Ectodermal cell (in vitro differentiated cells): Measurements from ENCODE around the gene ACADSB.

Experiments used
- H3K27ac ChIP-seq: 2 replicates; pipeline ENCODE4 v1.7.0; 2013; ENCODE audit warnings: mild to moderate bottlenecking, low read depth, low read length; ENCODE audit not compliant: insufficient read depth, poor library complexity, severe bottlenecking
- H3K27me3 ChIP-seq: 2 replicates; pipeline ENCODE4 v1.7.0; 2013; ENCODE audit warnings: mild to moderate bottlenecking, low read length; ENCODE audit not compliant: insufficient read depth, control insufficient read depth, poor library complexity, severe bottlenecking
- H3K36me3 ChIP-seq: one replicate; pipeline ENCODE4 v1.7.0; 2013; ENCODE audit warnings: low read length; ENCODE audit not compliant: control insufficient read depth, insufficient read depth
- H3K4me1 ChIP-seq: one replicate; pipeline ENCODE4 v1.7.0; 2013; ENCODE audit warnings: low read length; ENCODE audit not compliant: control insufficient read depth, insufficient read depth
- H3K4me3 ChIP-seq: 2 replicates; pipeline ENCODE4 v1.7.0; 2013; ENCODE audit warnings: low read depth, low read length, control low read depth; ENCODE audit not compliant: insufficient read depth
- H3K9me3 ChIP-seq: 2 replicates; pipeline ENCODE4 v1.7.0; 2013; ENCODE audit warnings: mild to moderate bottlenecking, low read length, moderate library complexity; ENCODE audit not compliant: control insufficient read depth
- WGBS, 2 experiments: methylation state at CpG; one replicate each; pipeline ENCODE4 v1.1.7; 2013; ENCODE audit warnings: missing lambda C conversion rate in 2 of 2; 5-methylcytosine and 5-hydroxymethylcytosine counted together

Gene ACADSB

GRCh38 chr10:123017421-123018165, 8.8 kb downstream of the ACADSB start:
- Histone ChIP-seq H3K36me3 (no peaks in the 10 kb centered on the region), H3K27me3 (no peaks in the 10 kb centered on the region), H3K27ac (no peak overlapping the region), H3K9me3 (no peaks in the 10 kb centered on the region), H3K4me3 (no peak overlapping the region), H3K4me1 (no peaks in the 10 kb centered on the region)
- 54 to 61% methylated on average over 9 of the region's 9 CpGs for WGBS, 2 experiments

- no peak overlapping the region for H3K27ac ChIP-seq
- no peak overlapping the region for H3K4me3 ChIP-seq
- peaks cover 3% of the 10 kb centered on the region for H3K4me1 ChIP-seq
- H3K27me3 ChIP-seq: no peaks in the 10 kb centered on the region
- no peaks in the 10 kb centered on the region for H3K9me3 ChIP-seq
- no peaks in the 10 kb centered on the region for H3K36me3 ChIP-seq
- 89 to 92% methylated on average over 6 to 7 of the region's 7 CpGs for WGBS, 2 experiments
These were observed 9.7 kb downstream of the ACADSB start for GRCh38 chr10:123018531-123018930.

- Histone ChIP-seq H3K4me1 (peaks cover 7% of the 10 kb centered on the region), H3K9me3 (no peaks in the 10 kb centered on the region), H3K27me3 (no peaks in the 10 kb centered on the region), H3K4me3 (no peak overlapping the region), H3K27ac (no peak overlapping the region), H3K36me3 (no peaks in the 10 kb centered on the region)
- 63 to 90% methylated on average over 2 to 3 of the region's 3 CpGs for WGBS, 2 experiments
These were observed 10.5 kb downstream of the ACADSB start for GRCh38 chr10:123019264-123019663.

- no peak overlapping the region for H3K4me3 ChIP-seq
- no peaks in the 10 kb centered on the region for H3K9me3 ChIP-seq
- peaks cover 7% of the 10 kb centered on the region for H3K4me1 ChIP-seq
- WGBS, 2 experiments: 50 to 59% methylated on average over 1 of the region's 1 CpG
- no peaks in the 10 kb centered on the region for H3K27me3 ChIP-seq
- H3K36me3 ChIP-seq: no peaks in the 10 kb centered on the region
- H3K27ac ChIP-seq: no peak overlapping the region
These were observed 11.3 kb downstream of the ACADSB start for GRCh38 chr10:123019941-123020703.

GRCh38 chr10:123021517-123021916, 12.7 kb downstream of the ACADSB start:
- Histone ChIP-seq H3K36me3 (no peaks in the 10 kb centered on the region), H3K4me1 (peaks cover 7% of the 10 kb centered on the region), H3K9me3 (no peaks in the 10 kb centered on the region), H3K4me3 (no peak overlapping the region), H3K27ac (no peak overlapping the region), H3K27me3 (no peaks in the 10 kb centered on the region)
- 66 to 82% methylated on average over 3 of the region's 3 CpGs for WGBS, 2 experiments

GRCh38 chr10:123024540-123024939, 15.7 kb downstream of the ACADSB start:
- Histone ChIP-seq H3K9me3 (no peaks in the 10 kb centered on the region), H3K4me1 (peaks cover 7% of the 10 kb centered on the region), H3K27me3 (no peaks in the 10 kb centered on the region), H3K4me3 (no peak overlapping the region), H3K36me3 (no peaks in the 10 kb centered on the region), H3K27ac (no peak overlapping the region)
- 90 to 92% methylated on average over 2 of the region's 2 CpGs for WGBS, 2 experiments

- Histone ChIP-seq H3K9me3 (no peaks in the 10 kb centered on the region), H3K27me3 (no peaks in the 10 kb centered on the region), H3K27ac (no peak overlapping the region), H3K4me3 (no peak overlapping the region), H3K36me3 (no peaks in the 10 kb centered on the region), H3K4me1 (peaks cover 7% of the 10 kb centered on the region)
- WGBS, 2 experiments: 50% methylated on average over 1 of the region's 1 CpG; no CpG with 5 or more reads in 1 of the 2 experiments
These were observed 17.5 kb downstream of the ACADSB start for GRCh38 chr10:123026302-123026701.

- H3K27me3 ChIP-seq: no peaks in the 10 kb centered on the region
- H3K36me3 ChIP-seq: no peaks in the 10 kb centered on the region
- no peaks in the 10 kb centered on the region for H3K9me3 ChIP-seq
- no peak overlapping the region for H3K27ac ChIP-seq
- H3K4me1 ChIP-seq: peaks cover 7% of the 10 kb centered on the region
- no peak overlapping the region for H3K4me3 ChIP-seq
These were observed 19.1 kb downstream of the ACADSB start for GRCh38 chr10:123027861-123028260.

GRCh38 chr10:123031124-123031523, 22.3 kb downstream of the ACADSB start:
- Histone ChIP-seq H3K4me1 (no peaks in the 10 kb centered on the region), H3K27ac (no peak overlapping the region), H3K4me3 (no peak overlapping the region), H3K36me3 (no peaks in the 10 kb centered on the region), H3K9me3 (no peaks in the 10 kb centered on the region), H3K27me3 (no peaks in the 10 kb centered on the region)
- 86% methylated on average over 1 of the region's 1 CpG for WGBS, 2 experiments

- Histone ChIP-seq H3K36me3 (no peaks in the 10 kb centered on the region), H3K9me3 (no peaks in the 10 kb centered on the region), H3K27me3 (no peaks in the 10 kb centered on the region), H3K4me3 (no peak overlapping the region), H3K27ac (no peak overlapping the region), H3K4me1 (no peaks in the 10 kb centered on the region)
These were observed 25.5 kb downstream of the ACADSB start for GRCh38 chr10:123034332-123034731.
